Erythroblast (primary cell): ENCODE results near the gene GP1BA.

ENCODE experiments used
- GATA1 ChIP-seq: IDR thresholded peaks from 2 replicates; pipeline ENCODE4 v1.6.1; 2011; ENCODE audit warnings: low read depth, mild to moderate bottlenecking, control low read depth, low read length, moderate library complexity
- POLR2A ChIP-seq: IDR thresholded peaks from 2 replicates; pipeline ENCODE4 v1.6.1; 2011; ENCODE audit warnings: mild to moderate bottlenecking, low read length

DNA sequence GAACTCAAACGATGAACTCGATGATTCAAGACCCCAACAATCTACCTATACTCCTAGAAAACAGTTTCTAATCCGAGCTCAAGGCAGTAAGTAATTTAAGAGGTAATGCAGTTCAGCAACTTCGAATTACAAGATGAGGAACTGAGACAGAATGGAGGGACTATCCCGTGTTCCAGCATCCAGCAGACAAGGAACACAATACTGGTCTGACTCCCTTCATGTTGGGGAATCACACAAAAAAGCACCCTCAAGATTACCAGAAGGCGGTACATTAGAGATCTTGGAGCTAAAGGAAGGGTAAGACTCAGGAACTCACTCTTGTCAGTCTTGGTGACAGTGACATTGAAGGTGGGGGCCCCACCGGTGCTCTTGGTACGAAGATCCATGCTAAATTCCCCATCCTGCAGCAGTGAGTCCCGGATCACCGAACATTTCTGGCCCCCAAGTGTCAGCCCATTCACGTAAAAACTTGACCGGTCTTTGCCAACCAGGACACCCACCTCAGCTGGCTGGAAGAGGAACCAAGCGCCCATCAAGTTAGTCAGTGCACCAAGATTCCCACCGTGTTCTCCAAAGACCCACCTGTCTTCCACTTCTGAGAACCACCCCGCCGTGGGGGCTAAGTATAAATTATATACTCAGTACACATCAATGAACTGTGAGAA, 14.4 kb downstream of the GP1BA start:
- TF ChIP-seq POLR2A = no peak
- no peak for TF ChIP-seq GATA1
